ENCODE results near the gene MSRB1.

MSRB1 gene

DNA sequence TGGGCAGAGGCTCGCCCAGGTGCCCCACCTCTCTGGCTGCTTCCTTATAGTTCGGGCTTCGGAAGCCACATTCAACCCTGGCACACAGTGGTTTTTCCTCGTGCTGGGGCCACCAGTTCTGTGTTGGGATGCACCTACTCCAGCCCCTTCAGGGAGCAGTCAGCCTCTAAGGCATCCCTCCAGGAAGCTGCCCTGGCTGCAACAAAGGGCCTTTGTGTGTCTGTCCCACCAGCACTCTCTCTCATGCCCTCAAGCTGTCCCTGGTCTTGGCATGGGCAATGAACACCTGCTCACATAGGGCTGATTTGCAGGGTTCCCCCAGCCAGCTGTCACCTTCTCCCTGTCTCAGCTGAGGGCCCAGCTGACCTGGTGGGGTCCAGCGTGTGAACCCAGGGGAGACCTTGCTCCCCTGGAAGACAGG lies 39.0 kb upstream of the MSRB1 start:
- TF ChIP-seq, protein P1, sequence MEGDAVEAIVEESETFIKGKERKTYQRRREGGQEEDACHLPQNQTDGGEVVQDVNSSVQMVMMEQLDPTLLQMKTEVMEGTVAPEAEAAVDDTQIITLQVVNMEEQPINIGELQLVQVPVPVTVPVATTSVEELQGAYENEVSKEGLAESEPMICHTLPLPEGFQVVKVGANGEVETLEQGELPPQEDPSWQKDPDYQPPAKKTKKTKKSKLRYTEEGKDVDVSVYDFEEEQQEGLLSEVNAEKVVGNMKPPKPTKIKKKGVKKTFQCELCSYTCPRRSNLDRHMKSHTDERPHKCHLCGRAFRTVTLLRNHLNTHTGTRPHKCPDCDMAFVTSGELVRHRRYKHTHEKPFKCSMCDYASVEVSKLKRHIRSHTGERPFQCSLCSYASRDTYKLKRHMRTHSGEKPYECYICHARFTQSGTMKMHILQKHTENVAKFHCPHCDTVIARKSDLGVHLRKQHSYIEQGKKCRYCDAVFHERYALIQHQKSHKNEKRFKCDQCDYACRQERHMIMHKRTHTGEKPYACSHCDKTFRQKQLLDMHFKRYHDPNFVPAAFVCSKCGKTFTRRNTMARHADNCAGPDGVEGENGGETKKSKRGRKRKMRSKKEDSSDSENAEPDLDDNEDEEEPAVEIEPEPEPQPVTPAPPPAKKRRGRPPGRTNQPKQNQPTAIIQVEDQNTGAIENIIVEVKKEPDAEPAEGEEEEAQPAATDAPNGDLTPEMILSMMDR (IDR thresholded peaks at IDR 0.05; ENCODE audit: extremely low read depth, missing control alignments): no peak
- DNase-seq (ENCODE audit: low spot score): no peak

DNA sequence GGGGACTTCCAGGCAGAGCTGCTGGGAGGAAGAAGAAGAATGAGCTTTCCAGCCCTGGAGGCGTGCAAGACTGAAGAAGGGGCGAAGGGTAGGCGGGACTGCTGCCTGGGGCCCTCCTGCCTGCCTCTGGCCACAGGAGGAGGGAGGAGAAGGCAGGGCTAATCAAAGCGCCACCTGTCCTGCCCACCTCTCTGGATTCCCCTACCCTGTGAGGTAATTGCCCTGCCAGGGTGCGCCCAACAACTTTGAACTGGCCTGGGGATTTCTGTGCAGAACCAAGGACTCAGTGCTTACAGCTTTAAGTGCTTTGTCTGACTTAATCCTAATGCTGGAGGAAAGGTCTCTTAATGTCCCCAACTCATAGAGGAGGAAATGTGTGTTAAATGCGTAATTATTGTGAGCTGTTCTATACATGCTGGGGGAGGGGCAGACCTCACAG lies 38.4 kb upstream of the MSRB1 start, which contains the start of gene NOXO1:
Gene NOXO1, minus strand, starts transcription at position 72 of the 439 bp plus-strand sequence. CDS start 290 bp downstream, outside the sequence.
- DNase-seq (ENCODE audit: low spot score): no peak
- TF ChIP-seq, protein P1 (IDR thresholded peaks at IDR 0.05; ENCODE audit: extremely low read depth, missing control alignments): no peak

DNA sequence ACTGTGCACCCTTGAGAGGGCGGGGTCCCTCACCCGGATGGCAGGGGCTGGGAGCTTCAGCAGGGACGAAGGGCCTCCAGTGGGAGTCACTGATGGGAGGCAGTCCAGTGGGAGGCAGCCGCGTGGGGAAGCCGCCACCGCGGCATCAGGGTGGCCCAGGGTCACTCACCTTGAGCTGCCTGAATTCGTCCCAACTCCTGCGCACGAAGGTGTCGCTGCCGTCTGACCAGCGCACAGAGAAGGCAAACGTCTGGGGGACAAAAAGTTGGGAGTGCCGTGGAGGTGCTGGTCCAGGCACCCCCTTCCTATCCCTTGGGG lies 37.7 kb upstream of the MSRB1 start:
- TF ChIP-seq, protein P1 (IDR thresholded peaks at IDR 0.05; ENCODE audit: extremely low read depth, missing control alignments): no peak

DNA sequence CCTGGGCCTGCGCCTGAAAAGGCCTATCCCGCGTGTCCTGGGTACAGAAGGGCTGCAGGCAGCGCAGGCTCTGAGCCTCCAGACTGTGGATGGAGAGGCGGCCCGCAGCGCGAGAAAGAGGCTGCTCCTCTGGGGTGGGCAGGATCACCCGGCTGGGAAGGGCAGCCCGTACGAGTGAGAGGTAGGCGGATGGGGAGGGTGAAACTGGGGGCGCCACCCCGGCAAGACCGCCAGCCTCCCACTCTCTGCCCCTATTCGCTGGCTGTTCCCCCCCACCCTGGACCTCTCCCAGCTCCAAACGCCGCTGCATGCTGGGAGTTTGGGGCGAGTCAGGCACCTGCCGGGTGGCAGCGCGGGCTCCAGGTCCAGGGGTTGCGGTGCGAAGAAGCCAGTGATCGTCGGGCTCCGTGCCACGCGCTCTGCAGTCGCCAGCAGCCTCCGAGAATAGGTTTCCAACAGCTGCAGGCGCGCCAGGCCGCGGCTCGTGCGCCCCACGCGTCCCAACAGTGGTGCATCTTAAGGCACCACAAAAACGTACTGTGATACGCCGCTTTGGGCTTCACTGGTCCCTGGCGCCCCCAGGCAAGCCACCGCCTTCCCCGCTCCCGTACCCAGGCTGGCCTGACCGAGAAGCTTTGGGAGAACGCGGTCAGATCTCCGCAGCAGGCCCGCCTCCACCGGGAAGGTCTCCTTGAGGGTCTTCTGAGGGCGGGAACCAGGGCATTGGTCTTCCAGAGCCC lies 37.2 kb upstream of the MSRB1 start:
- DNase-seq (ENCODE audit: low spot score): no peak
- TF ChIP-seq, protein P1 (IDR thresholded peaks at IDR 0.05; ENCODE audit: extremely low read depth, missing control alignments): no peak

More for the DNA sequence above, 37.7 kb upstream of the MSRB1 start:
- no peak for DNase-seq (ENCODE audit: low spot score)

DNA sequence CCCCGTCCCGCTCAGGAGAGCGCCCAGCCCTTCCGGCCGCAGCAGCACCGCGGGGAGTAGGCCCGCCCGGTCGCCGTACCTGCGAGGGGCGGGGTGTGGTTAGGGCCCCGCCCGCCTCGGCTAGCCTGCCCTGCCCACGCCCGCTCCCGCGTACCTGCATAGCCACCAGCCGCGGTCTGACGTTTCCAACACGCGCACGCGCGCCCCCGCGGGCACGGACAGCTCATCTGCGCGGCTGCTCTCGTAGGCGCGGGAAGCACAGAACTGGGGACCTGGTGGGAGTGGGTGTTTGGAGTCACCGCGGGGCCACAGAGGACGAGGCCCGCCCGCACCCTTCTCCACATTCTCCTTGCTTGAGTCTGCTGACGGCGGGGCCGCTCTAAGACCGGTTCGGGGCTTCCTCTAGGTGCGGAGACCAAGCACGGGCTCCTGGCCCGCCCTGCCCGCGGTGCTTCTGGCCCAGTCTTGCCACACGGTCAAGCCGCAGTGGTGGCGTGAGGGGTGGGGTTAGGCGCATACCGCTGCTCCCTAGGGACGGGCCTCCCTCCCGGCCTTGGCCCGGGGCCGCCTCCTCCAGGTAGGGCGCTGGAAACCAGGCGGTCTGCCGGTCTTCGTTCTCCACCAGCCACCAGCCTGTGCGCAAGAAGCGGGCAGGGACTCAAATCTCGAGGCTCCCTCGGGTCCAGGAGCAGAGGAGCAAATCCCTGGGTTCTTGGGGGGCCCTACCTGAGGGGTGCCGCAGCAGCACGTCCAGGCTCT lies 36.5 kb upstream of the MSRB1 start:
- no peak for DNase-seq (ENCODE audit: low spot score)
- TF ChIP-seq, protein P1 (IDR thresholded peaks at IDR 0.05; ENCODE audit: extremely low read depth, missing control alignments): no peak

DNA sequence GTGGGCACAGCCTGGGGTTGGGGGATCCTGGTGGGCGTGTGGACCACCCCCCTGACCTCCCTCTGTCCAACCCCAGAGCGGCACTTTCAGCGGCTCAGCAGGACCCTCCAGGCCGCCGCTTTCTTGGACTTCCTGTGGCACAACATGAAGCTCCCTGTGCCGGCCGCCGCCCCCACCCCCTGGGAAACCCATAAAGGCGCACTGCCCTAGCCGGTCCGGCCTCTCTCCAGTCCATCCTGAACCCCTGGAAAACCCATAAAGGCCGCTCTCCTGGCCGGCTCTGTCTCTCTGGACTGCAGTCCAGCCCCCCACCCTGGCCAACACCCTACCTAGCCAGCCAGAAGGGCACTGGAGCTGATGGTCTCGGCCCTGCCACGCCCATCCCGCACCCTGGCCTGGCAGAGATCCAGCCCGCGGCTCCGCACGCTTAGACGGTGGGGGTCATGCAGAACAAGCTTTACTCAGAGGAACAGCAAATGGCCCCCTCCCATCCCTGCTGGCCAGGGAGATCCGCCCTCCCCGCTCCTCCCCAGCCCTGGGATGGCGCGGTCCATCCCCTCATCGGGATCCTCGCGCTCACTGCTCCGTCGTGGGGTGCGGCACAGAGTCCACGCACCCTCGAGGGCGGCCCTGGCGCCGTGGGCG lies 35.6 kb upstream of the MSRB1 start:
- DNase-seq (ENCODE audit: low spot score): no peak
- TF ChIP-seq, protein P1 (IDR thresholded peaks at IDR 0.05; ENCODE audit: extremely low read depth, missing control alignments): no peak

DNA sequence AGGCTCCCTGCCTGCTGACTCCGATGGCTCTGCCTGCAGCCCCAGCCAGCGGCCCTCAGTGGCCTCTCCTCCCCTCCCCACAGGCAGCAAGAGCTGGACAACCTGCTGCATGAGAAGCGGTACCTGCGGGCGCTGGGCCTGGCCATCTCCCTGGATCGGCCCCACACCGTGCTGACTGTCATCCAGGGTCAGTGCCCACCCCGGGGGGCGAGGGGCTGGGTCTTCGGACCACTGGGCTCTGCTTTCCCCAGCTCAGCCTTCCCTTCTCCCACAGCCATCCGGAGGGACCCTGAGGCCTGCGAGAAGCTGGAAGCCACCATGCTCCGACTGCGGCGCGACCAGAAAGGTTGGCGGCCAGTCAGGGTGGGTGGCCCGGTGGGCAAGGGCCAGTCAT lies 34.9 kb upstream of the MSRB1 start:
- no peak for DNase-seq (ENCODE audit: low spot score)
- TF ChIP-seq, protein P1 (IDR thresholded peaks at IDR 0.05; ENCODE audit: extremely low read depth, missing control alignments): no peak

Data from GM20000 (cell line).